Activated CD4-positive, alpha-beta T cell treated with anti-CD3 and anti-CD28 coated beads, Interleukin-2, amount 50 U/mL, for 16 hours (primary cell): ENCODE data around the gene RNF220.

Experiments
- DNase-seq: peaks from one replicate; pipeline ENCODE4 v3.0.0-alpha.2; 2020

Gene RNF220

DNA sequence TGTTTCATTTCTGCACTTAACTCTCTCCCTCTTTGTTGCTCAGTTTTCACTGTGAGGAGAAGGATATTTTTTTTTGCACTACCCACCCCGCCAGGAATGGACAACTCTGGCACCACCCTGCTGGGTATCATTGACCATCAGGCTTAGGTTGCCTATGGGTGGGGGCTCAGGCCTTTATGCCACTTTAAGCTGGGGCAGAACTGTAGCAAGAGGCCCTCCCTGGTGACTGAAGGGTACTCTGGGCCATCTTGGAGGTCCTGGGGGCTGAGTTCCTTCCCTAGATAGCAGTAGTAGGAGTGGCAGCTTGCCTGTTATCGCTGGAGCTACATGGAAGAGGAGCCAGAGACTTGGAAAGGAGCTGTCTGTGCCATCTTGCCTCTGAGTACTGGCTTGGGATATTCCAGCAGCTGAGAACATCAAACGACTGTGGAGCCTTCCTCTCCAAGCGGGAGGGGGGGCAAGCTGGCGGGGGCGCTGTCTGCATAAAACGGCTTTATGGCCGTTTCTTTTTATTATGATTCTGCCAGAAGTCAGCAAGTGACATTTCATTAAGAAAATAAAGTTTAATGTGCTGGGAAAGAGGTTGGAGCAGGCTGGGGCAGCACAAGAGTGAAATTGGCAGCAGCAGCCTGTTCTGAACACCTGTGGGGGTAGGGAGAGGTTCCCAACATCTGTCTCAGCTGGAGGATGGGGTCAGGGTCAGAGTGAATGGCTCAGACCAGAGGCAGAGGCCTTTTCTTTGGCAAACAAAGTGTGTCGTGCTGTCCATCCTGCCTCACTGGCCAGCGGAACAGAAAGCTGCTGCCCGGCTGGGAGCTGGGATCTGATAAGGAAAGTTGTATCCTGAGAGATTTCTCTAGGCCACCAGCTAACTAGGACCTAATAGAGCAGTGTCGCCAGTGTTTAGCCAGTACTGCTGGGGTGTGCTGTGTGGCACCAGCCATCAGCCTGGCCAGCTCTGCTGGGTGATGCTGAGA lies 236.4 kb downstream of the RNF220 start:
- DNase-seq: no peak

DNA sequence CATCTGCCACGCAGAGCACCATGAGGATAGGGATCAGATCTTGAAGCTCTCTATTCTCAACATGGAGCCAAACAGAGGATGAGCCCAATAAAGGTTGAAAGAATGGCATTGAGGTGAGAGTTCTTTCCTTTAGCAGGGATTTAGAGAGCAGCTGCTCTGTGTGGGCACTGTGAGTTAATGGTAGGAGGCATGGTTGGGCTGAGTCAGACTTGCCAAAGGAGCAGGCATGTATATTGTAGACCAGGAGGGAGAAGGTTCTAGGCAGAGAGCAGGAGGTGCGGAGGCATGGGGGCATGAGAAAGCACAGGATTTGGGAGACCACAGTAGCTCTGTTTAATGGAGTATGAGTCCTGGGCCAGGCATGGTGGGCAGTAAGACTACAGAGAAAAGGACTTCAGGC lies 237.2 kb downstream of the RNF220 start:
- no peak for DNase-seq

DNA sequence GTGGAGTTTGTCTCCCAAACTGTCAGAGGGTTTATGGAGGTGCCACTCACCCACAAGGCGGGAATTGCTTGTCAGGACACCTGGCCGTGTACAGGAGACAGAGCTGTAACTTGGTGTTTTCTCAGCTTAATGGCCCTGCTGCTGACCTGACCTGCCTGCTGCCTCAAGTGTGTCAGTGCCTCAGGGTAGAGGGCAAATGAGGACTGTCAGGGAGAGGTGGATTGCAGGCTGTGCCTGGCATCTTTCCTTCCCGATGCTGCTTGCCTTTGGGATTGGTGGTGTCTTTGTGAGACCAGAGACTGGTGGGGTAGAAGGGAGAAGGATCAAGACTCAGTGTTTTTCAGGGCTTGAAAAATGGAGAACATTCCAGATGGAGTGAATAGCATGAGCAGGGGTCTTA lies 237.9 kb downstream of the RNF220 start:
- DNase-seq: no peak

DNA sequence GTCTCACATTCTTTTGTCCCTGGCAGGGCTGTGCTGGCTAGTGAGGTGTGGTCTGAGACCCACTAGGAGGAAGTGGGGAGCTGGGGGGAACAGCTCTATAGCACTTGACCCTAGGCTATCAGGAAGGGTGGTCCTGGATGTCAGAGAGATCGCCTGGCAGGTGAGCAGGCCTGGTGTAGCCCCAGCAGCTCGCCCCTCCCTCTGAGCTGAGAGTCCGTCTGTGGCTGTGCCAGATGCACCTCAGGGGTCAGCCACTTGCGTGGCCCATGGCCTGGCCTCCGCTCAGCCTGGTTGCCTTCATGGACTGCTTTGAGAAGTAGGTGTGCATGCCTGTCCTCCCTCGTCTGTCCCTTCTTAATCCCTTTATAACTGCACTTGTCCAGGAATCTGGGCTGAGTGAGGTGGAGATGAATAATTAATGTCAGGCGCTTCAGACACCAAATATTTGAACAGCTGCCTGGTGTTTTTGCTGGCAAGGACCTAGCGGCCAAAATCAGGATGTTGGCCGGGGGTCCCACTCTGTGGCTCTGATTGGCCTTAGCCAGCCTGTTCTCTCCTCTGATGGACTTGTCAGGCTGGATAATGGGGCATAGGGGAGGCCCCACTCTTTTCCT lies 238.8 kb downstream of the RNF220 start:
- DNase-seq: no peak

DNA sequence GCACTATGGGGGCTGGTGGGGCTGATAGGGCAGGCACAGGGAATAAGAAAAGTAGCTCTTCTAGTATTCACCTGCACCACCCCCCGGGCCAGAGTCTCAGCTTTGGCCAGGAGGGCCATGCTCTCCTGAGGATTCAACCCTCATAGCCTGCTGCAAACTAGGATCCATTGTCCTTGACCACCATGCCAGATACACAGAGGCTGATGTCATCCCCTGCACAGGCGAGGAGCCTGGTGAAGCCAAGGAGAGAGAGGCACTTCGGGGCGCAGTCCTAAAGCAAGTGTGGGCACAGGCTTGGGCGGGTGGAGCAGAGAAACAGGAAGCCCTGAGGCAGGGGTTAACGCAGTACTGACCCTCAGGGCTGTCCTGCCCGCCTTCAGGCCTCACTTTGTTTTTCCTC lies 239.8 kb downstream of the RNF220 start:
- no peak for DNase-seq

- no peak for DNase-seq
Measured at GRCh38 chr1:44645476-44646244, 240.6 kb downstream of the RNF220 start.

GRCh38 chr1:44646261-44647110 lies 241.4 kb downstream of the RNF220 start:
- DNase-seq: no peak

- DNase-seq: no peak
Measured at GRCh38 chr1:44647896-44648295, 242.8 kb downstream of the RNF220 start.

DNA sequence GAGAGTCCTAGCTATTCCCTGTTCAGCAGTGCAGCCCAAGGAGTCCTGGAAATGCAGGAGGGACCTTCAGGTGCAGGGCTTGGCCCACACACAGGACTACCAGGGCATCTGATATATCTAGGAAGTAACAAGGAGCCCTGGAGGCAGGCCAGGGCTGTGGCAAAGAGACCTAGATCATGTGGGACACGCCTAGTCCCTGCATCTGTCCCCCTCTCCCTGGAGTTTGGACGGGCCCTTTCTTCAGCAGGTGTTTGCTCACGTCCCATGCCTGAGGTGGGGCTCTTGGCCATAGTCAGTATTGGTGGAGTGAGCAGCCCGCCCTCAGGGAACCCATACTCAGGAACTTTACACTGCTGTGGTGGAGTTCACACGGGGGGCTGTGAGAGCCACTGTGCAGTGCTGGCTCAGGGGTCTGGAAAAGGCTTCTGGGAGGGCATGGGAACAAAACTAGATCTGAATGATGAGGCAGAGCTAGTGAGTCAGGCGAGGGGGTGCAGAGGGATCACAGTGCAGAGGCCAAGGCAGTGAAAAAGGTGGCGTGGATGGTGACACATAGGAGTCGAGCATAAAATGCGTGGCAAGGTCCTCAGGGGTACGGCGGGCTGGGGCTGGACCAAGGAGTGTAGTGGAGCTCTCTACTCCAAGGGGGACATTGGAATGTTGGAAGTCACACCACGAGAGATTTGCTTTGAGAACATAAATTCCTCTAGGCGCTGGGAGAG lies 243.6 kb downstream of the RNF220 start:
- no peak for DNase-seq

DNA sequence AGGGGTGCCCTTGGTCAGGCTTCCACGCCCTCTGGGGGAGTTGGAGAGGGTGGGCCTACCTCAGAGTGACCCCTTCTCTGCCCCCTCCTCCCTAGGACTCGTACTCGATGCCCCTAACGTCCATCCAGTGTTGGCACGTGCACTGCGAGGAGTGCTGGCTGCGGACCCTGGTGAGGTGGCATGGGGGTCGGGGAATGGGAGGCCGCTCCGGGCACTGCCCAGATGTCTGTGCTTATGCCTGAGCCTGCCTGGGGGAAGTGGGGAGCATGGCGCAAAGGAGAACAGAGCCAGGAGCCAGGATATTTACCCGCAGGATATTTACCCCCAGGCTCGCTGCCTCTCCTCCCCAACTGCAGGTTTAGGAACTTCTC lies 244.7 kb downstream of the RNF220 start:
- no peak for DNase-seq

DNA sequence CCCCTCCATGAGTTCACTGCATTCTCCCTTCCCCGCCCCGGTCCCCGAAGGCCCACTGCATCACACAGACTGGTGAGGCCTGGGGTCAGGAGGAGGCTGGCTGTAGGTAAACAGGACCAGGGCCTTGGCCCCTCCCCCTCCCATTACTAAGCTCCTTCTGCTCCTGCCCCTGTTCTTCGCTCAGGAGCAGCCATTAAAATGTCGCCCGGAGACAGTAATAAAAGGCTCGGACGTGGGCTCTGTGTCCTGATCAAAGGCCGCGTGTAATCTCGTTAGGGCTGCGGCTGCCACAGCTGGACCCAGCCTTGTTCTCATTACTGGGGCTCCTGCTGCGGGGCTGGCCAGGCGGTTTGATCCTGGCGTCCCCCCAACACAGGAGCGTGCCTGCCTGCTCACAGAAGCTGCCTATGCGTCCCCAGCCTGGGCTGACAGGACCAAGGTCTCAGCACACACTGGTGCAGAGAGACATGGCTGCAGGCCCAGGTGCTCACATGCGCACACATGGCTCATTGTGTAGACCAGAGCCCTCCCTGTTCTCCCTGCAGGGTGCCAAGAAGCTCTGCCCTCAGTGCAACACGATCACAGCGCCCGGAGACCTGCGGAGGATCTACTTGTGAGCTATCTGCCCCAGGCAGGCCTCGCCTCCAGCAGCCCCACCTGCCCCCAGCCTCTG lies 245.2 kb downstream of the RNF220 start:
- DNase-seq: no peak

- DNase-seq: no peak
Measured at GRCh38 chr1:44651069-44651468, 246.0 kb downstream of the RNF220 start.

GRCh38 chr1:44652445-44653106 lies 247.5 kb downstream of the RNF220 start:
- DNase-seq: peak; percentile 73

DNA sequence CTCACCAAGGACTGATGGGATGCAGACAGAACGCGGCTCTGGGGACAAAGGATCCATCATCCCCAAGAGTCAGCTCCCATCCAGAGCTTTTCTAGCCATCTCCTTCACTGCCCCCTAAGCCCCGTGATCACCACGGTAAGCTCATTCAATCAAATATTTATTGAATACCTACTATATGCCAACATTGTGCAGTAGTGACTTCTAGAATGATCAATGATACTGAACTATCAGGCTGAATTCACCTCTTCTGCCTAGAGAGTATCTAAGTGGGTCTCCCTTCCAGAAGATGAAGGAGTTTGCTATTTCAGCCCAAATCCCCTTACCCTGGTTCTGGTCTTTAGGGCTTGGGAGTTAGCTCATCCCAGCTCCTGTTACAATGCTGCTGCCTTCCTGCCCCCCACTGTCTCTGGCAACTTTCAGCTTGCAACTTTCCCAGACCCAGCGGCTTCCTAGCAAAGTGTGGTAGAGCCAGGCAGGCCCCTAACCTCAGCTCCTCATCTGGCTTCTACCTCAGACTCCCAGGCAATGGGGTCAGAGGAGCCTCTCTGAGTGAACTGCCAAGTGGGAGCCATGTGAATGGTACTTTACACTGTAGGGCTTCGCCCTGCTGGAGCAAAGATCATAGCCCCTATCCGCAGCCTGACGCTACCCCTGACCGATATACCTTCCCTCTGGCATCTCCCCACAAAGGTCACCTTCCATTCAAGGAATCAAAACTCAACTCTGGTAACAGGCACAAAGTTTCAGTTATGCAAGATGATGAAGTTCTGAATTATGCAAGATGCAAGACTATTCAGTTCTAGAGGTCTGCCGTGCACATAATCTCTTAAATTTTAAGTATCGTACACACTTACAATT lies 248.3 kb downstream of the RNF220 start:
- DNase-seq: no peak

GRCh38 chr1:44654621-44655187 lies 249.6 kb downstream of the RNF220 start:
- no peak for DNase-seq

DNA sequence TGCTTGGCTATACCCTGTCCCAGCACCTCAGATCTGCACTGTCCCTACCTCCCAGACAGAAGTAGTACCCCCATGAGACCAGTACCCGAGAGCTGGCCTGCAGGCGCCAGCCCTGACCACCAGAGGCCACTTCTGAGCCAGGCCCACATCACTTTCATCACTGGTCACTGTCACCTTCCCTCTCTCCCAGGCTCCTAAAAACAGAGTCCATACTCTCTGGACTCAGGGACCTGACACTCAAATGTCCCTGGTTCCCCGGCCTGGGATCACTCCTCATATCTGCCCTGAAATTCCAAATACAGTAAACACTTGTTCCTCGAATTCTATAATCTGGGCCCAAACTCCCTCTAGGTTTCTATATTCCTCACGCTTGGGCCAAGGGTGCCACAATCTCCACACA lies 250.6 kb downstream of the RNF220 start:
- DNase-seq: no peak

DNA sequence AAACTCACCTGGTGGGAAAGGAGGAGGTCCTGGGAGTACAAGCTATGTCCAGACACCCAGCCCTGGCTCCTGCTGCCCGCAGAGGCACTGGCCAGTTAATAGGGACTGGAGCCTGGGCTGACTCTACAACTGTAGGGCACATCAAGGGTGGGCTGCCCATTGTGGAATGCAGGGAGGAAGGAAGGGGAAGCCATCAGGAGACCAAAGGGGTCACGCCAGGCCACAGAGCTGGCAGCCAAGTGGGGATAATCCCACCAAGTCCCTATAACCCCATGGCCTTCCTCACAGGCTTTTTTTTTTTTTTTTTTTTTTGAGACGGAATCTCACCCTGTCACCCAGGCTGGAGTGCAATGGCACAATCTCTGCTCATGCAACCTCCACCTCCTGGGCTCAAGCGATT lies 254.5 kb downstream of the RNF220 start:
- DNase-seq: no peak

- no peak for DNase-seq
Measured at GRCh38 chr1:44660176-44660575, 255.1 kb downstream of the RNF220 start.
